Brain microvascular endothelial cell (primary cell): ENCODE results near the gene FADS6.
A peak's percentile ranks its signal among the peaks of the same experiment; 100 is the strongest.

ENCODE experiments used
- DNase-seq: peaks from one replicate; pipeline ENCODE4 v3.0.0-alpha.2; 2020
- H3K27ac ChIP-seq: fragments of 250-450 bp; sonication (Bioruptor Pico); 2 replicates; pipeline ENCODE4 v1.5.1; 2020; ENCODE audit warnings: mild to moderate bottlenecking, moderate library complexity
- H3K27me3 ChIP-seq: fragments of 250-450 bp; sonication (Bioruptor Pico); replicated peaks from 2 replicates; pipeline ENCODE4 v1.5.1; 2020; ENCODE audit warnings: mild to moderate bottlenecking
- H3K36me3 ChIP-seq: fragments of 250-450 bp; sonication (Bioruptor Pico); replicated peaks from 2 replicates; pipeline ENCODE4 v1.5.1; 2020; ENCODE audit warnings: mild to moderate bottlenecking
- H3K4me3 ChIP-seq: 2 replicates; pipeline ENCODE4 v1.5.1; 2011; ENCODE audit warnings: low read depth, mild to moderate bottlenecking, control low read depth, low read length, moderate library complexity
- in situ Hi-C: cut with HindIII; loops from 2 replicates; pipeline ENCODE4 v1.10.0; 2017; ENCODE audit warnings: low sequenced_read_pairs, low pct_ligation_motif_present
- TF ChIP-seq, protein P1 (sequence below): IDR thresholded peaks from 2 replicates; pipeline ENCODE4 v1.5.1; 2011; ENCODE audit warnings: low read depth, mild to moderate bottlenecking, moderate library complexity, low read length, control low read depth, inconsistent platforms; ENCODE audit errors: missing control alignments

The FADS6 gene

DNA sequence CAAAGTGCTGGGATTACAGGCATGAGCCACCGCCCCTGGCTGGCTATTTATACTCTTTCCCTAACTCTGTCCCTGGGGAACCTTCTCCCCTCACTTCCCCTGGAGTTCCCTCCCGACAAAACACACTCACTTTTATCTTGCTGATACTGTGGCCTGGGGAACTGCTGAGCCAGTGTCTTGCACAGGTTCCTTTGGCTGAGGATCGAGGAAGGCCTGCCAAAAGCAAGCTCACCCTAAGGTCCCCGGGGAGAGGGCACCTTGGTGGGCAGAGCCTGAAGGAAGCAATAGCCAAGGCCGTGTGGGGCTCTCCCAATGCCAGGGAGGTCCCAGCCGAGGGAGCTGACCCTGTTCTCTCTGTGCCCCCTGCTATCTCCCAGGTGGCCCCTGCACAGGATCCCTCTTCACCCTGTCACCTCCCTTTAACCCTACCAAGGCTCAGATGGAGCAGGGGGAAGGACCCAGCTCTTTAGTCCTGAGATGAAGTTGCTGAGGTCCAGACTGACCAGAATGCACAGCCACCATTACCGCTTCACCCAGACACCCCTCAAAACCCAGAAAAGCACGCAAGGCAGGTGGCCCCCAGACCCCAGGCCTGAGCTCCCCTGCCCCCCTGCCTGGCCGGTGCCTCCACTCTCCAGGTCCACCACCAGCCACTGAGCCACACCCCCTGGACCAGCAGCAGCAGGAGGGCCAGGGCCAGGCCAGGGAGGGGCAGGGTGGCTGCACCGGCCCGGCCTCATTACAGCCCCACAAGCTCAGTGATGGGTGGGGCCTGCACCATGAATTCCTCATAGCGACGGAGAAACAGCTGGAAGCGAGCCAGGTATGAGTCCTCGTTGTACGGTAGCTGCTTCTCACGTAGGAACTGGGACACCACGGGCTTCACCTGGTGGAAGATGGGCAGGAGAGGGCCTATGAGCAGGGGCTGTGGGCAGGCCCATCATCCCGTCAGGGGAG, 15.6 kb downstream of the FADS6 start:
- TF ChIP-seq, protein P1, sequence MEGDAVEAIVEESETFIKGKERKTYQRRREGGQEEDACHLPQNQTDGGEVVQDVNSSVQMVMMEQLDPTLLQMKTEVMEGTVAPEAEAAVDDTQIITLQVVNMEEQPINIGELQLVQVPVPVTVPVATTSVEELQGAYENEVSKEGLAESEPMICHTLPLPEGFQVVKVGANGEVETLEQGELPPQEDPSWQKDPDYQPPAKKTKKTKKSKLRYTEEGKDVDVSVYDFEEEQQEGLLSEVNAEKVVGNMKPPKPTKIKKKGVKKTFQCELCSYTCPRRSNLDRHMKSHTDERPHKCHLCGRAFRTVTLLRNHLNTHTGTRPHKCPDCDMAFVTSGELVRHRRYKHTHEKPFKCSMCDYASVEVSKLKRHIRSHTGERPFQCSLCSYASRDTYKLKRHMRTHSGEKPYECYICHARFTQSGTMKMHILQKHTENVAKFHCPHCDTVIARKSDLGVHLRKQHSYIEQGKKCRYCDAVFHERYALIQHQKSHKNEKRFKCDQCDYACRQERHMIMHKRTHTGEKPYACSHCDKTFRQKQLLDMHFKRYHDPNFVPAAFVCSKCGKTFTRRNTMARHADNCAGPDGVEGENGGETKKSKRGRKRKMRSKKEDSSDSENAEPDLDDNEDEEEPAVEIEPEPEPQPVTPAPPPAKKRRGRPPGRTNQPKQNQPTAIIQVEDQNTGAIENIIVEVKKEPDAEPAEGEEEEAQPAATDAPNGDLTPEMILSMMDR, result no peak
- Histone ChIP-seq H3K4me3 (no peak overlapping the region), H3K27ac (no peak overlapping the region), H3K36me3 (no peaks in the 10 kb centered on the region), H3K27me3 (peaks cover 6% of the 10 kb centered on the region)
- no peak for DNase-seq
- in situ Hi-C loops, result no loop called here

DNA sequence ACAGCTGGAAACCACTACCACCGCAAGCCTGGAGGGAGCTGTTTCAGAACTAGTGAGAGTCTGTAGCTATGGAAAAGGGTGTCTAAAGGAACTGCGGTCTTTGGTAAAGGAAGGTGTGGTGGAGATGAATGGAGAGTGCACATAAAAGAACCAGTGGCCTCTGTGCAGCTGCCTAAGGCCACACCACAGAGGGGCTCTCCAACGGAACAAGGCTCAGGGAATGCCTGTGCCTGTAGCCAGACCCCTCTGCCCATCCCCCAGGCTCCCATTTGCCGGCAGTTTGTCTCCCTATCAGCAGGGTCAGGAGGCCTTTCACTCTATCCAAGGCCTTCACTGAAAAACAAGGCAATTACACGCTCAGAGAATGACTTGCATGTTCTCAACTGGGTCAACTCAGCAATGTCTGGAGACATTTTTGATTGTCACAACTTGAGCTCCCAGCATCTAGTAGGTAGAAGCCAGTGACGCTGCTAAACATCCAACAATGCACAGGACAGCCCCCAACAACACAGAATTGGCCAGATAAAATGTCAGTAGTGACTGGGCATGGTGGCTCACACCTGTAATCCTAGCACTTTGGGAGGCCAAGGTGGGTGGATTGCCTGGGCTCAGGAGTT, 17.3 kb downstream of the FADS6 start:
- Histone ChIP-seq H3K27me3 (peaks cover 3% of the 10 kb centered on the region), H3K27ac (no peak overlapping the region), H3K36me3 (no peaks in the 10 kb centered on the region), H3K4me3 (no peak overlapping the region)
- no peak for DNase-seq
- in situ Hi-C loops, result no loop called here
- TF ChIP-seq, protein P1, result no peak

DNA sequence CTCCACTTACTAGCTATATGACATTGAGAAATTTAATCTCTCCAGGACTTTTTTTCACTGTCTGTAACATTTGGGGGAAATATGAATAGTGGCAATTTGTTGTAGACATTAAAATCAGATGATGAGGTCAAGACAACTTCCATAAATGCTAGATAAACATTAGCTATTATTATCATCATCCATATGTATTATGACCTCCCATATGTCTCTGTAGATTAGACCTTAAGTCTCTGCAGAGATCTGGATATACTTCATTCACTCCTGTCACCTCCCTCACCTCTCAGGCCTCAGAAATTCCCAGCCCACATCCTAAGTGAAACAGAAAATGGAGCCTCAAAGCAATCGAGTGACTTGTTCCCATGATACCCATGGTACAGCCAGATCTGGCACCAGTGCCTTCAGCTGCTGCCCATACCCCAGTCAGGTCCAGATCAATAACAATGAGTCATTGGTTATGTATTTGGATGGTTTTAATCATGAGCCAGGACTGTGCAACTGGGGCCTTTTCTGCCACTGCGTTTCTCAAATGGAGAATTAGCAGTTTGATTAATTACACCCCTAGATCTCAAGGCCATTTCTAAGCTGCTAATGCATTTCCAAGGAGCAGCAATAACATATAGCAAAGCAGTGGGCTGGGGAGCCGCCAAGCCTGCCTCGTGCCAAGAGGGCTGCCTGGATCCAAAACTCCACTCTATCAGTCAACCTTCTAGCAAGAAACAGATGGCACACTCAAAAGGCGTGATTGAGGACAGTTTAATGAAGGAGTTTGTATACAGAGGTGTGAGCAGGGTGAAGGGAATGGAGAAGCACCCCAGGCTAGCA, 18.1 kb downstream of the FADS6 start:
- H3K4me3 ChIP-seq, result no peak overlapping the region
- DNase-seq, result no peak
- H3K36me3 ChIP-seq, result no peaks in the 10 kb centered on the region
- in situ Hi-C loops, result no loop called here
- no peak overlapping the region for H3K27ac ChIP-seq
- no peaks in the 10 kb centered on the region for H3K27me3 ChIP-seq
- TF ChIP-seq, protein P1, result no peak

DNA sequence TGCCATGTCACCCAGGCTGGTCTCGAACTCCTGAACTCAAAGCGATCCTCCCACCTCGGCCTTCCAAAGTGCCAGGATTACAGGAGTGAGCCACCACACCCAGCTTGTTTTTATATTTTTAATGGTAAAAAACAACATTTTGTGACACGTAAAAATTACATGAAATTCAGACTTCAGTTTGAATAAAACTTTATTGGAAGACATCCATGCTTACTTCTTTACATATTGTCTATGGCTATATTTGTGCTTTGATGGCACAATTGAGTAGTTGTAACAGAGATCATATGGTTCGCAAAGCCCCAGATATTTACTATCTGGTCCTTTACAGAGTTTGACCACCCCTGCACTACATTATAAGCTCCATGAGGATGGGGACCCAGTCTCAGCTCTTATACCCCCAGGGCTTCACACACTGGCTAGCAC, 18.8 kb downstream of the FADS6 start:
- H3K4me3 ChIP-seq, result no peak overlapping the region
- H3K27me3 ChIP-seq, result no peaks in the 10 kb centered on the region
- no peak for DNase-seq
- TF ChIP-seq, protein P1, result no peak
- no peaks in the 10 kb centered on the region for H3K36me3 ChIP-seq
- no peak overlapping the region for H3K27ac ChIP-seq
- in situ Hi-C loops, result no loop called here

GRCh38 chr17:74873874-74874614, 19.4 kb downstream of the FADS6 start:
- Histone ChIP-seq H3K36me3 (no peaks in the 10 kb centered on the region), H3K27me3 (no peaks in the 10 kb centered on the region), H3K4me3 (peak overlapping the region; percentile 81), H3K27ac (peak overlapping the region; percentile 68)
- TF ChIP-seq, protein P1, result no peak
- in situ Hi-C loops, result no loop called here
- DNase-seq, result no peak
